Lung (tissue), 12 donors: ENCODE data around the gene RGL4. TPM values are rescaled to one million over a fixed set of nuclear protein-coding genes. Genes with fewer than 3 reads are reported as not detected.
"Not testable (repeated sequence)": the region's sequence is repeated elsewhere in the genome, so short reads cannot be mapped to it uniquely, and the experiment has no call there.

Experiments used
- ATAC-seq: fragments of 200-7000 bp; cut with Tn5 transposase; one replicate; pipeline ENCODE4 v1.9.1; 2020; ENCODE audit warnings: moderate number of reproducible peaks; ENCODE audit not compliant: insufficient read depth, low FRiP score
- DNase-seq, 3 donors: peaks; one replicate each; pipeline ENCODE4 v3.0.0-alpha.2; 2013 to 2017
- H3K27ac ChIP-seq, 2 donors: one replicate each; pipeline ENCODE4 v1.5.1; 2013; ENCODE audit warnings: mild to moderate bottlenecking in 2 of 2, moderate library complexity in 2 of 2, control low read depth in 1 of 2, inconsistent platforms in 1 of 2, low read depth in 1 of 2, low read length in 1 of 2
- H3K27me3 ChIP-seq, 3 donors: one replicate each; pipeline ENCODE4 v1.5.1; 2013; ENCODE audit warnings: low read length in 2 of 3; ENCODE audit not compliant: control insufficient read depth in 3 of 3, insufficient read depth in 3 of 3
- H3K36me3 ChIP-seq, 4 donors: one replicate each; pipeline ENCODE4 v1.5.1; 2013; ENCODE audit warnings: low read length in 4 of 4, mild to moderate bottlenecking in 1 of 4, moderate library complexity in 1 of 4; ENCODE audit not compliant: control insufficient read depth in 4 of 4, insufficient read depth in 4 of 4
- H3K4me1 ChIP-seq, 5 donors: one replicate each; pipeline ENCODE4 v1.5.1; 2013; ENCODE audit warnings: low read length in 5 of 5, mild to moderate bottlenecking in 2 of 5, moderate library complexity in 1 of 5; ENCODE audit not compliant: control insufficient read depth in 5 of 5, insufficient read depth in 5 of 5
- H3K4me3 ChIP-seq: one replicate; pipeline ENCODE4 v1.5.1; 2013; ENCODE audit warnings: mild to moderate bottlenecking, control low read depth, moderate library complexity
- H3K9ac ChIP-seq, 2 donors: one replicate each; pipeline ENCODE4 v1.5.1; 2013; ENCODE audit warnings: low read length in 2 of 2, control low read depth in 1 of 2; ENCODE audit not compliant: insufficient read depth in 1 of 2
- H3K9me3 ChIP-seq, 4 donors: one replicate each; pipeline ENCODE4 v1.5.1; 2013; ENCODE audit warnings: low read length in 3 of 4, mild to moderate bottlenecking in 1 of 4, moderate library complexity in 1 of 4; ENCODE audit not compliant: control insufficient read depth in 4 of 4, insufficient read depth in 3 of 4
- WGBS, 2 donors: extraction: QIAGEN DNeasy Blood & Tissue Kit; methylation state at CpG; one replicate each; pipeline ENCODE4 v1.1.7; 2013; 5-methylcytosine and 5-hydroxymethylcytosine counted together
- polyA plus RNA-seq, 2 donors: library from polyadenylated mRNA; stranded (reverse); fragments of 200-250 nt; gene quantifications; one replicate each; pipeline ENCODE4 v1.2.1, GENCODE V29; 2013
- total RNA-seq, 2 donors: library from RNA; depleted of rRNA in 1 of 2; stranded (reverse); fragments of >200 nt in 1 of 2; gene quantifications; one replicate each; pipeline ENCODE4 v1.2.1, GENCODE V29; 2014 to 2021
- TF ChIP-seq, protein P1 (sequence below): IDR thresholded peaks from 2 replicates; pipeline ENCODE4 v1.5.1; 2012; ENCODE audit warnings: mild to moderate bottlenecking; ENCODE audit errors: control extremely low read depth, extremely low read depth
- donor health status: control.
- donor health status: control.
- donor health status: Bipolar disorder and iron deficiency.
- donor health status: healthy.
- donor health status: DM: yes; HTN: yes; CAD: no.

The RGL4 gene
- total and polyA plus RNA-seq, 4 donors: 1.3 to 37.0 (median 2.6) TPM

DNA sequence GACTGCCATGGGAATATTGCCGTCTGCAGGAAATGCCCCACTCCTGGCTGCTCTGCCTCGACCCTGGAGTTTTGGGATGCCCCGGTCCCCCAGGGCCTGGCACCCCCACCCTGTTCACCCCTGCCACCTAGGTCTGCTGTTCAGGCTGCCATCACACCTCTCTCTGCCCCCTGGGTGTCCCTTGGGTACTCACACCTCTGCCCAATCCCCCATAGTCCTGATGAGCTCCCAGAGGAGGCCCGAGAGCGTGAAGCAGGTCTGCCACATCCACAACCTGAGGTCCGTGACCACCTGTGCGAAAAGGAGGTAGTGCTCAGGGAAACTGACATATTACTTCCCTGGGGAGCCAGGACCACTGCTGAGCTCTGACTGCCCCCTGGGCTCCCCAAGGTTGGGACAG is 38.5 kb upstream of the RGL4 start:
- Histone ChIP-seq H3K4me3 (no peak overlapping the region), H3K9me3 (no peaks in the 10 kb centered on the region), H3K4me1 (peaks cover 0 to 3% (median 0%) of the 10 kb centered on the region in 5 donors), H3K36me3 (peaks cover 0 to 8% (median 0%) of the 10 kb centered on the region in 4 donors), H3K27me3 (no peaks in the 10 kb centered on the region), H3K9ac (no peak overlapping the region), H3K27ac (no peak overlapping the region)
- 91 to 94% methylated on average over 7 of the region's 7 CpGs for WGBS, 2 donors
- no peak for DNase-seq
- TF ChIP-seq, protein P1, sequence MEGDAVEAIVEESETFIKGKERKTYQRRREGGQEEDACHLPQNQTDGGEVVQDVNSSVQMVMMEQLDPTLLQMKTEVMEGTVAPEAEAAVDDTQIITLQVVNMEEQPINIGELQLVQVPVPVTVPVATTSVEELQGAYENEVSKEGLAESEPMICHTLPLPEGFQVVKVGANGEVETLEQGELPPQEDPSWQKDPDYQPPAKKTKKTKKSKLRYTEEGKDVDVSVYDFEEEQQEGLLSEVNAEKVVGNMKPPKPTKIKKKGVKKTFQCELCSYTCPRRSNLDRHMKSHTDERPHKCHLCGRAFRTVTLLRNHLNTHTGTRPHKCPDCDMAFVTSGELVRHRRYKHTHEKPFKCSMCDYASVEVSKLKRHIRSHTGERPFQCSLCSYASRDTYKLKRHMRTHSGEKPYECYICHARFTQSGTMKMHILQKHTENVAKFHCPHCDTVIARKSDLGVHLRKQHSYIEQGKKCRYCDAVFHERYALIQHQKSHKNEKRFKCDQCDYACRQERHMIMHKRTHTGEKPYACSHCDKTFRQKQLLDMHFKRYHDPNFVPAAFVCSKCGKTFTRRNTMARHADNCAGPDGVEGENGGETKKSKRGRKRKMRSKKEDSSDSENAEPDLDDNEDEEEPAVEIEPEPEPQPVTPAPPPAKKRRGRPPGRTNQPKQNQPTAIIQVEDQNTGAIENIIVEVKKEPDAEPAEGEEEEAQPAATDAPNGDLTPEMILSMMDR: no peak
- ATAC-seq: no peak

GRCh38 chr22:23652711-23653110 is 38.1 kb upstream of the RGL4 start:
- Histone ChIP-seq H3K9me3 (no peaks in the 10 kb centered on the region), H3K36me3 (peaks cover 0 to 8% (median 0%) of the 10 kb centered on the region in 4 donors), H3K4me1 (peaks cover 0 to 3% (median 0%) of the 10 kb centered on the region in 5 donors), H3K27ac (no peak overlapping the region), H3K27me3 (no peaks in the 10 kb centered on the region), H3K9ac (no peak overlapping the region), H3K4me3 (no peak overlapping the region)
- no peak for ATAC-seq
- no peak for DNase-seq
- TF ChIP-seq, protein P1: no peak
- 89 to 96% methylated on average over 8 of the region's 8 CpGs for WGBS, 2 donors

GRCh38 chr22:23655891-23656475 is 34.8 kb upstream of the RGL4 start:
- no peak overlapping the region for H3K9ac ChIP-seq
- DNase-seq (no peak), ATAC-seq (no peak)
- no peaks in the 10 kb centered on the region for H3K9me3 ChIP-seq
- H3K27me3 ChIP-seq: no peaks in the 10 kb centered on the region
- H3K4me1 ChIP-seq: no peaks in the 10 kb centered on the region
- peaks cover 4 to 13% (median 9%) of the 10 kb centered on the region in 4 donors for H3K36me3 ChIP-seq
- WGBS, 2 donors: 92 to 94% methylated on average over 6 of the region's 6 CpGs
- H3K27ac ChIP-seq: no peak overlapping the region
- TF ChIP-seq, protein P1: no peak
- H3K4me3 ChIP-seq: no peak overlapping the region

DNA sequence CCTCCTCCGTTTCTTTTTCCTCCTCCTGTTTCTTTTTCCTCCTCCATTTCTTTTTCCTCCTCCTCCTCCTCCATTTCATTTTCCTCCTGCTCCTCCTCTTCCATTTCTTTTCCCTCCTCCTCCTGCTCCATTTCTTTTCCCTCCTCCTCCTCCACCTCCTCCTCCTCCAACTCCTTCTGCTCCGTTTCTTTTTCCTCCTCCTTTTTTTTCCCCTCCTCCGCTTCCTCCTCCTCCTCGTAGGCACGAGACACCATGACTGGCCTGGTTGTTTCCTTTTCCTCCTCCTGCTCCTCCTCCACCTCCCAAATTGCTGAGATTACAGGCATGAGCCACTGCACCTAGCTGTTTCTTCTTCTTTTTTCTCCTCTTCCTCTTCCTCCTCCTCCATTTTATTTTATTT is 33.1 kb upstream of the RGL4 start:
- Histone ChIP-seq H3K9me3 (no peaks in the 10 kb centered on the region), H3K36me3 (peaks cover 6 to 14% (median 10%) of the 10 kb centered on the region in 4 donors), H3K27me3 (no peaks in the 10 kb centered on the region), H3K27ac (no peak overlapping the region), H3K4me3 (no peak overlapping the region), H3K9ac (no peak overlapping the region), H3K4me1 (no peaks in the 10 kb centered on the region)
- WGBS, 2 donors: 34 to 68% methylated on average over 5 of the region's 5 CpGs
- TF ChIP-seq, protein P1: no peak
- DNase-seq: no peak
- ATAC-seq: no peak

DNA sequence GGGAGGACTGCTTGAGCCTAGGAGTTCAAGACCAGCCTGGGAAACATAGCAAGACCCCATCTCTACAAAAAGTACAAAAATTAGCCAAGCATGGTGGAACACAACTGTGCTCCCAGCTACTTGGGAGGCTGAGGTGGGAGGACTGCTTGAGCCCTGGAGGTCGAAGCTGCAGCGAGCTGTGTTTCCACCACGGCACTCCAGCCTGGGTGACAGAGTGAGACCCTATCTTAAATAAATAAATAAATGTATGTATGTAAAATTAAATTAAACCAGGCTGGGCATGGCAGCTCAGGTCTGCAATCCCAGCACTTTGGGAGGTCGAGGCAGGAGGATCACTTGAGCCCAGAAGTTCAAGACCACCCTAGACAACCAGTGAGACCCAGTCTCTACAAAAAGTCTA is 30.4 kb upstream of the RGL4 start:
- H3K4me1 ChIP-seq, ATAC-seq, H3K27me3 ChIP-seq, H3K27ac ChIP-seq, H3K9me3 ChIP-seq, H3K9ac ChIP-seq, DNase-seq, H3K4me3 ChIP-seq: not testable (repeated sequence)
- H3K36me3 ChIP-seq: peaks cover 7 to 13% (median 10%) of the 10 kb centered on the region in 4 donors
- 97 to 99% methylated on average over 4 of the region's 4 CpGs for WGBS, 2 donors
